HG03196 (cell line): Measurements from ENCODE around the gene SCUBE2.

Experiments
- ATAC-seq: cut with Tn5 transposase; IDR thresholded peaks from one replicate; pipeline ENCODE4 v1.9.1; 2021; ENCODE audit not compliant: unreplicated experiment

SCUBE2 gene

GRCh38 chr11:9076046-9076445 is 15.4 kb downstream of the SCUBE2 start:
- ATAC-seq: no peak

- ATAC-seq: no peak
Observed at GRCh38 chr11:9075556-9075955, 15.8 kb downstream of the SCUBE2 start.

- no peak for ATAC-seq
Observed at GRCh38 chr11:9074338-9075029, 16.9 kb downstream of the SCUBE2 start.

- ATAC-seq: no peak
Observed at GRCh38 chr11:9073466-9074225, 17.8 kb downstream of the SCUBE2 start.

GRCh38 chr11:9072626-9073176 is 18.7 kb downstream of the SCUBE2 start:
- ATAC-seq: no peak

- ATAC-seq: no peak
Observed at GRCh38 chr11:9071692-9072091, 19.7 kb downstream of the SCUBE2 start.

- no peak for ATAC-seq
Observed at GRCh38 chr11:9070749-9071491, 20.5 kb downstream of the SCUBE2 start.

- ATAC-seq: no peak
Observed at GRCh38 chr11:9069862-9070470, 21.4 kb downstream of the SCUBE2 start.

- ATAC-seq: no peak
Observed at GRCh38 chr11:9069256-9069655, 22.1 kb downstream of the SCUBE2 start.

GRCh38 chr11:9066433-9066925 is 24.9 kb downstream of the SCUBE2 start:
- ATAC-seq: no peak

GRCh38 chr11:9065607-9066432 is 25.6 kb downstream of the SCUBE2 start:
- ATAC-seq: no peak

- no peak for ATAC-seq
Observed at GRCh38 chr11:9061807-9062206, 29.6 kb downstream of the SCUBE2 start.

- ATAC-seq: peak; percentile 99
Observed at GRCh38 chr11:9060700-9061111, 30.7 kb downstream of the SCUBE2 start.

GRCh38 chr11:9059406-9059805 is 32.0 kb downstream of the SCUBE2 start:
- no peak for ATAC-seq

GRCh38 chr11:9057888-9058287 is 33.5 kb downstream of the SCUBE2 start:
- ATAC-seq: no peak

GRCh38 chr11:9057007-9057406 is 34.4 kb downstream of the SCUBE2 start:
- no peak for ATAC-seq

GRCh38 chr11:9056467-9056866 is 34.9 kb downstream of the SCUBE2 start:
- no peak for ATAC-seq

GRCh38 chr11:9053316-9054035 is 37.9 kb downstream of the SCUBE2 start:
- ATAC-seq: no peak

- no peak for ATAC-seq
Observed at GRCh38 chr11:9052316-9052715, 39.1 kb downstream of the SCUBE2 start.
